ENCODE results near the gene SUPT3H.

DNA sequence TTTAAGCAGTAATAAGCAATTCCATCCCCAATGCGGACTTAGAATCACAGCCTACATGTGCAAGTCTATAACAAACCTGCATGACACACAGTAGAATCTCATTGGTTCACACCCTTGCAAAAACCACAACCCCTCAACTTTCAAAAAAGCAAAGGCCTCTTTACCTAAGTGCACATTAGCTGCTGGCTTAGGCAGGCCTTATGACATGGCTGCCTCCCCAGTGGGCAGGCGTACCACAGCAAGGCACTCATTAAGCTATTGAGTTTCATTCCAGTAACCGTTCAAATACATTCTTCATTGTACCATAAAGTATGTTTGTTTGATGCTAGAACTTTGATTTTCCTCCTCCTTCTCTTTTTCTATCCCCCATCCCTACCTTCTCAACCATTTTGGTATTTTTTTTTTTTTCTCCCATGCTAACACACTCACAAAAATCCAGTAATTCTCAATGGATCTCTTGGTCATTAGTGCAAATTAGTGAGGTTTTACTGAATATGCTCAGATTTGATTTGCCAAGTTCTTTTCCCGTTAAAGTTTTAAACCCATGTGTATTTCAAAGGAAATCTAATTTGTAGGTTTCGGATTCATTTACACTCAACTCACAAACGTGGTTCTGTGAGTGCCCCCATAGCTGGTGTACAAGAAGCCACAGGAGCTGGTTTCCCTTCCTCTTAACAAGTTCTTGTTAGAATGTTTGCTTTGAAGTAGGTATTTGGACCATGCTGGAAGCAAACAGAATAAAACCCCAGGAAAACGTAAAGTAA is 510.0 kb downstream of the SUPT3H start:
- TF ChIP-seq, protein P1, sequence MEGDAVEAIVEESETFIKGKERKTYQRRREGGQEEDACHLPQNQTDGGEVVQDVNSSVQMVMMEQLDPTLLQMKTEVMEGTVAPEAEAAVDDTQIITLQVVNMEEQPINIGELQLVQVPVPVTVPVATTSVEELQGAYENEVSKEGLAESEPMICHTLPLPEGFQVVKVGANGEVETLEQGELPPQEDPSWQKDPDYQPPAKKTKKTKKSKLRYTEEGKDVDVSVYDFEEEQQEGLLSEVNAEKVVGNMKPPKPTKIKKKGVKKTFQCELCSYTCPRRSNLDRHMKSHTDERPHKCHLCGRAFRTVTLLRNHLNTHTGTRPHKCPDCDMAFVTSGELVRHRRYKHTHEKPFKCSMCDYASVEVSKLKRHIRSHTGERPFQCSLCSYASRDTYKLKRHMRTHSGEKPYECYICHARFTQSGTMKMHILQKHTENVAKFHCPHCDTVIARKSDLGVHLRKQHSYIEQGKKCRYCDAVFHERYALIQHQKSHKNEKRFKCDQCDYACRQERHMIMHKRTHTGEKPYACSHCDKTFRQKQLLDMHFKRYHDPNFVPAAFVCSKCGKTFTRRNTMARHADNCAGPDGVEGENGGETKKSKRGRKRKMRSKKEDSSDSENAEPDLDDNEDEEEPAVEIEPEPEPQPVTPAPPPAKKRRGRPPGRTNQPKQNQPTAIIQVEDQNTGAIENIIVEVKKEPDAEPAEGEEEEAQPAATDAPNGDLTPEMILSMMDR (IDR thresholded peaks at IDR 0.05): no peak
- TF ChIP-seq EZH2 (IDR thresholded peaks at IDR 0.05; ENCODE audit: borderline replicate concordance, insufficient read depth, low read depth, low read length, poor library complexity, severe bottlenecking): no peak

Data from B cell (primary cell).